PC-9 (cell line): ENCODE data around the gene ZMIZ1. TPM values are rescaled to one million over a fixed set of nuclear protein-coding genes. Genes with fewer than 3 reads are reported as not detected.

ENCODE experiments used
- Bru-seq: library from RNA; stranded (reverse); fragments of 400-500 nt; gene quantifications from one replicate; lab custom pipeline; 2021; lab: Mats Ljungman, UMichigan
- BruChase-seq, 2 experiments: library from RNA; stranded (reverse); fragments of 400-500 nt; gene quantifications; one replicate each; lab custom pipeline; 2021; lab: Mats Ljungman, UMichigan
- BruUV-seq: library from RNA; stranded (reverse); fragments of 400-500 nt; replicated peaks from 2 replicates; lab custom pipeline; 2021; lab: Mats Ljungman, UMichigan
- CTCF ChIA-PET: fragments of 300-600 bp; sonication (Branson Sonifier 250); formaldehyde crosslinking; loops from one replicate; lab custom pipeline; 2022; ENCODE audit warnings: antibody characterized with exemption; lab: Charles Lee
- POLR2A ChIA-PET: fragments of 300-600 bp; sonication (Branson Sonifier 250); formaldehyde crosslinking; loops from one replicate; lab custom pipeline; 2022; ENCODE audit warnings: antibody characterized with exemption; ENCODE audit not compliant: unreplicated experiment; lab: Charles Lee
- DNase-seq, 2 experiments: peaks; one replicate each; pipeline versions ENCODE4 v3.0.0 to v3.0.0-alpha.2; 2015 to 2022; ENCODE audit warnings: mixed read lengths in 1 of 2
- H2AFZ ChIP-seq: fragments of 200-600 bp; sonication (generic); 2 replicates; pipeline ENCODE4 v1.8.1; 2017; ENCODE audit warnings: antibody characterized with exemption
- H3F3A ChIP-seq: fragments of 200-600 bp; sonication (generic); 2 replicates; pipeline ENCODE4 v1.8.1; 2017; ENCODE audit warnings: antibody characterized with exemption, mild to moderate bottlenecking, low read depth; ENCODE audit not compliant: insufficient read depth
- H3K27ac ChIP-seq: fragments of 200-600 bp; sonication (generic); 2 replicates; pipeline ENCODE4 v1.6.1; 2016; ENCODE audit warnings: mixed run types
- H3K27me3 ChIP-seq: fragments of 200-600 bp; sonication (generic); 2 replicates; pipeline ENCODE4 v1.6.1; 2016; ENCODE audit warnings: low read depth, mixed run types; ENCODE audit not compliant: insufficient read depth
- H3K36me3 ChIP-seq: fragments of 200-600 bp; sonication (generic); 2 replicates; pipeline ENCODE4 v1.6.1; 2016; ENCODE audit warnings: low read depth, mixed run types
- H3K4me1 ChIP-seq: fragments of 200-600 bp; sonication (generic); replicated peaks from 2 replicates; pipeline ENCODE4 v1.6.1; 2016; ENCODE audit warnings: mixed run types; ENCODE audit not compliant: insufficient read depth
- H3K4me2 ChIP-seq: fragments of 200-600 bp; sonication (generic); 2 replicates; pipeline ENCODE4 v1.6.1; 2017; ENCODE audit warnings: mixed run types
- H3K4me3 ChIP-seq: fragments of 200-600 bp; sonication (generic); 2 replicates; pipeline ENCODE4 v1.6.1; 2016; ENCODE audit warnings: mixed run types
- H3K79me2 ChIP-seq: fragments of 200-600 bp; sonication (generic); 2 replicates; pipeline ENCODE4 v1.6.1; 2017; ENCODE audit warnings: low read depth, mixed run types
- H3K9me2 ChIP-seq: fragments of 200-600 bp; sonication (generic); 2 replicates; pipeline ENCODE4 v1.8.1; 2017; ENCODE audit warnings: mild to moderate bottlenecking; ENCODE audit not compliant: insufficient read depth
- H3K9me3 ChIP-seq: fragments of 200-600 bp; sonication (generic); 2 replicates; pipeline ENCODE4 v1.8.1; 2016; ENCODE audit warnings: low read depth; ENCODE audit not compliant: insufficient read depth
- H4K20me1 ChIP-seq: fragments of 200-600 bp; sonication (generic); 2 replicates; pipeline ENCODE4 v1.8.1; 2017; ENCODE audit not compliant: insufficient read depth
- EZH2 ChIP-seq: fragments of 200-600 bp; sonication (generic); IDR thresholded peaks from 2 replicates; pipeline ENCODE4 v1.8.0; 2017; ENCODE audit warnings: antibody characterized with exemption, low read depth
- intact Hi-C: fragments of 100-400 bp; cut with micrococcal nuclease; formaldehyde crosslinking; loops from one replicate; pipeline ENCODE4 v1.10.0; 2022; ENCODE audit not compliant: unreplicated experiment
- long read RNA-seq: library from polyadenylated mRNA; stranded (forward); transcript quantifications from one replicate; pipeline ENCODE4 v2.0.0, GENCODE V29; 2022
- total RNA-seq: library from RNA; stranded (reverse); gene quantifications from 2 replicates; pipeline ENCODE4 v1.2.3, GENCODE V29; 2021
- TF ChIP-seq, protein P1 (sequence below): fragments of 200-600 bp; sonication (generic); conservative IDR thresholded peaks from 2 replicates; pipeline ENCODE4 v1.6.1; 2017; ENCODE audit warnings: mixed run types, antibody characterized with exemption, mild to moderate bottlenecking, moderate library complexity

The ZMIZ1 gene
- total RNA-seq, result 47.6 and 48.5 TPM in 2 replicates
- Bru-seq, nascent RNA, result percentile 79 among the genes with signal in this experiment
- percentile 61 among the genes with signal in this experiment for BruChase-seq, experiment 1, labeled RNA remaining after a 2-hour chase
- percentile 72 among the genes with signal in this experiment for BruChase-seq, experiment 2, labeled RNA remaining after a 6-hour chase
- long read RNA-seq, partial matches to known transcripts, result 11 of 33 reads
- long read RNA-seq, other reads (novel, unspliced or antisense), result 22 of 33 reads

DNA sequence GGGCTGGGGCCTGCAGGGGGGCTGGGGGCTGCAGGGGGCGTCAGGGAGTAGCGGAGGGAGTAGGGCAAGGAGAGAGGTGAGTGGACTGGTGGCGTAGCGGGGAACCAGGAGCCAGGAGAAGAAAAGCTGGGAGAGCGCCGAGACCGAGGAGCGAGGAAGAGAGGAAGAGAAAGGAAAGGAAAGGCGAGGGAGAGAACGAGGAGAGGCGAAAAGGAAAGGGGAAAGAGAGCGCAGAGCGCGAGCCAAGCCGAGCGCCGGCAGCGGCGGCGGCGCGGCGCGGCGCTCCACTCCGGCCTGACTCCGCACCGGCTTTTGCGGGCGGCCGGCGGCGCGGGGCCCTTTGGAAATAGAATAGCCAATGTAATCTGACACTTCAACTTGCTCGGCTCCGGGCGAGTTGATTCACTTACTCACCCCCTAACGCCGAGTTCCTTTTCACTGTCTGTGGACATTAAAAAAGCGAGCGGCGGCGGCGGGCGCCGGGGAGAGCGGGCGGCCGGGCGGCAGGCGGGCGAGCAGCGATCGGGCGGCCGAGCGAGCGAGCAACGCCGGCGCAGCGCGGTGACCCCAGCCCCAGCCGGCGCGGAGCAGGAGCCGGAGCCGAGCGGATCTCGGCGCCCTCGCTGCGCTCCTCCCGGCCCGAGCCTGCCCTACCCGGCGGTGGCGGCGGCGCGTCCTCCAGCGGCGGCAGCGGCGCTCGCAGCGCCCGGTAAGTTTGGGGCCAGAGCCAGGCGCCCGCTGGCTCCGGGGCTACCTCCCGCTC, at the start of gene ZMIZ1:
Gene ZMIZ1 (plus strand): TSS at position 405 of the 763 bp plus-strand sequence. CDS start 132,667 bp downstream, outside the sequence.
- no peak for TF ChIP-seq EZH2
- TF ChIP-seq, protein P1, sequence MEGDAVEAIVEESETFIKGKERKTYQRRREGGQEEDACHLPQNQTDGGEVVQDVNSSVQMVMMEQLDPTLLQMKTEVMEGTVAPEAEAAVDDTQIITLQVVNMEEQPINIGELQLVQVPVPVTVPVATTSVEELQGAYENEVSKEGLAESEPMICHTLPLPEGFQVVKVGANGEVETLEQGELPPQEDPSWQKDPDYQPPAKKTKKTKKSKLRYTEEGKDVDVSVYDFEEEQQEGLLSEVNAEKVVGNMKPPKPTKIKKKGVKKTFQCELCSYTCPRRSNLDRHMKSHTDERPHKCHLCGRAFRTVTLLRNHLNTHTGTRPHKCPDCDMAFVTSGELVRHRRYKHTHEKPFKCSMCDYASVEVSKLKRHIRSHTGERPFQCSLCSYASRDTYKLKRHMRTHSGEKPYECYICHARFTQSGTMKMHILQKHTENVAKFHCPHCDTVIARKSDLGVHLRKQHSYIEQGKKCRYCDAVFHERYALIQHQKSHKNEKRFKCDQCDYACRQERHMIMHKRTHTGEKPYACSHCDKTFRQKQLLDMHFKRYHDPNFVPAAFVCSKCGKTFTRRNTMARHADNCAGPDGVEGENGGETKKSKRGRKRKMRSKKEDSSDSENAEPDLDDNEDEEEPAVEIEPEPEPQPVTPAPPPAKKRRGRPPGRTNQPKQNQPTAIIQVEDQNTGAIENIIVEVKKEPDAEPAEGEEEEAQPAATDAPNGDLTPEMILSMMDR, result no peak; the same call in 1 of the 2 replicates
- Histone ChIP-seq H3K4me2 (peak within 1 kb of the TSS; percentile 100), H2AFZ (peak within 1 kb of the TSS; percentile 90), H3K4me1 (peaks cover 37% of the 10 kb centered on the region), H3K36me3 (no peaks in the 10 kb centered on the region), H3K27ac (peak within 1 kb of the TSS; percentile 33), H3K27me3 (no peaks in the 10 kb centered on the region), H3K79me2 (peaks cover 44% of the 10 kb centered on the region), H3K9me3 (no peaks in the 10 kb centered on the region), H3K9me2 (no peaks in the 10 kb centered on the region), H4K20me1 (peaks cover 18% of the 10 kb centered on the region), H3F3A (peaks cover 14% of the 10 kb centered on the region; the same call in 1 of the 2 replicates), H3K4me3 (peak within 1 kb of the TSS; percentile 85)
- POLR2A ChIA-PET, result interaction anchor here (0.6 kb wide), 1 partner anchor 127 kb away, joined by 7 read pairs; no protein-coding TSS in a partner anchor
- intact Hi-C loops, result loop anchor here (1.0 to 10.0 kb wide), 7 partner anchors 59 to 765 kb away; no protein-coding TSS in a partner anchor
- CTCF ChIA-PET, result interaction anchor here (0.6 to 1.2 kb wide), 2 partner anchors 25 to 143 kb away, joined by 4 to 11 read pairs; no protein-coding TSS in a partner anchor
- DNase-seq, result peak; percentile 87 to 93
- BruUV-seq, result no TSS peak

GRCh38 chr10:79019441-79020014, 49.2 kb upstream of the ZMIZ1 start:
- no peak for DNase-seq
- no peak overlapping the region for H2AFZ ChIP-seq
- H3K9me2 ChIP-seq, result no peaks in the 10 kb centered on the region
- H3F3A ChIP-seq, result no peaks in the 10 kb centered on the region
- ChIA-PET CTCF (no interaction called here), POLR2A (no interaction called here)
- H4K20me1 ChIP-seq, result no peaks in the 10 kb centered on the region
- no peaks in the 10 kb centered on the region for H3K9me3 ChIP-seq
- no peak overlapping the region for H3K4me3 ChIP-seq
- H3K4me2 ChIP-seq, result no peak overlapping the region
- H3K36me3 ChIP-seq, result no peaks in the 10 kb centered on the region
- no peak overlapping the region for H3K27ac ChIP-seq
- H3K27me3 ChIP-seq, result no peaks in the 10 kb centered on the region
- TF ChIP-seq, protein P1, result no peak
- no peak for TF ChIP-seq EZH2
- BruUV-seq, result no TSS peak
- H3K4me1 ChIP-seq, result no peaks in the 10 kb centered on the region
- H3K79me2 ChIP-seq, result no peaks in the 10 kb centered on the region
- intact Hi-C loops, result no loop called here

DNA sequence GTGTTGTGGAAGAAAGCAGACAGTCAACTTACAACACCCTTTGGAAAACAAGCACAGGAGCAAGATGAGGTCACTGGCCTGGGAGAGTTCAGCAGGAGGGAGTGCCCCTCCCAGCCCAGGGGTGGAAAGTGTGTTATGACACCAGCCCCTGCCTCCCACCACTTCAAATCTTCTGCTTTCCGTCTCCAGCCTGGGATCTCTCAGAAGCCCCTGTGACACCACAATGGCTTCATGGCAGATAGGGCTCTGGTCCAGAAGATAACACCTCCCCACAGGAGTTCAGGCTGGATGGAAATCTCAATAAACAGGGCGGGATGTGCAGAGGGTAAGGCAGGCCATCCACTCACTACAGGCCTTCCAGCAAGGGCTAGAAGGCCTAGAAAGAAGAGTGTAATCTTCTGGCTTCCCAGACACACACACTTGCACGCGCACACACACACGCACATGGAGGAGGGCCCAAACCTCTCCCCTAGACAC, 48.7 kb upstream of the ZMIZ1 start:
- Histone ChIP-seq H4K20me1 (no peaks in the 10 kb centered on the region), H2AFZ (no peak overlapping the region), H3K4me3 (no peak overlapping the region), H3K9me2 (no peaks in the 10 kb centered on the region), H3K27me3 (no peaks in the 10 kb centered on the region), H3K27ac (no peak overlapping the region), H3K4me2 (no peak overlapping the region), H3K36me3 (no peaks in the 10 kb centered on the region), H3K4me1 (no peaks in the 10 kb centered on the region), H3K9me3 (no peaks in the 10 kb centered on the region), H3F3A (no peaks in the 10 kb centered on the region), H3K79me2 (no peaks in the 10 kb centered on the region)
- DNase-seq, result no peak
- ChIA-PET CTCF (no interaction called here), POLR2A (no interaction called here)
- no peak for TF ChIP-seq EZH2
- intact Hi-C loops, result no loop called here
- no TSS peak for BruUV-seq
